ENCODE measurements around the gene FPR1.

The FPR1 gene

GRCh38 chr19:51751655-51752054 is at the start of gene FPR1:
Gene FPR1 (minus strand): TSS chr19:51751878. CDS start chr19:51746994, 4,884 bp downstream.
- Histone ChIP-seq H3K27ac (ENCODE audit: low read length) (no peak within 1 kb of the TSS), H3K36me3 (ENCODE audit: control insufficient read depth, low read depth, low read length) (no peaks in the 10 kb centered on the region), H3K27me3 (ENCODE audit: control insufficient read depth, insufficient read depth, low read length) (no peaks in the 10 kb centered on the region), H3K4me1 (ENCODE audit: control insufficient read depth, low read depth, low read length) (no peaks in the 10 kb centered on the region), H3K4me3 (ENCODE audit: low read length) (no peak within 1 kb of the TSS), H3K9ac (ENCODE audit: low read length) (no peak within 1 kb of the TSS), H3K9me3 (ENCODE audit: control insufficient read depth, low read depth, low read length) (peaks cover 3% of the 10 kb centered on the region)

GRCh38 chr19:51800473-51801244 is 49.0 kb upstream of the FPR1 start:
- Histone ChIP-seq H3K4me3 (ENCODE audit: low read length) (no peak overlapping the region), H3K27ac (ENCODE audit: low read length) (no peak overlapping the region), H3K36me3 (ENCODE audit: control insufficient read depth, low read depth, low read length) (no peaks in the 10 kb centered on the region), H3K4me1 (ENCODE audit: control insufficient read depth, low read depth, low read length) (no peaks in the 10 kb centered on the region), H3K9me3 (ENCODE audit: control insufficient read depth, low read depth, low read length) (peaks cover 7% of the 10 kb centered on the region), H3K9ac (ENCODE audit: low read length) (no peak overlapping the region), H3K27me3 (ENCODE audit: control insufficient read depth, insufficient read depth, low read length) (no peaks in the 10 kb centered on the region)

GRCh38 chr19:51799774-51800472 is 48.2 kb upstream of the FPR1 start:
- Histone ChIP-seq H3K9ac (ENCODE audit: low read length) (no peak overlapping the region), H3K27ac (ENCODE audit: low read length) (no peak overlapping the region), H3K9me3 (ENCODE audit: control insufficient read depth, low read depth, low read length) (peaks cover 7% of the 10 kb centered on the region), H3K4me1 (ENCODE audit: control insufficient read depth, low read depth, low read length) (no peaks in the 10 kb centered on the region), H3K4me3 (ENCODE audit: low read length) (no peak overlapping the region), H3K36me3 (ENCODE audit: control insufficient read depth, low read depth, low read length) (no peaks in the 10 kb centered on the region), H3K27me3 (ENCODE audit: control insufficient read depth, insufficient read depth, low read length) (no peaks in the 10 kb centered on the region)

- Histone ChIP-seq H3K9me3 (ENCODE audit: control insufficient read depth, low read depth, low read length) (peaks cover 7% of the 10 kb centered on the region), H3K9ac (ENCODE audit: low read length) (no peak overlapping the region), H3K4me3 (ENCODE audit: low read length) (no peak overlapping the region), H3K36me3 (ENCODE audit: control insufficient read depth, low read depth, low read length) (no peaks in the 10 kb centered on the region), H3K27ac (ENCODE audit: low read length) (no peak overlapping the region), H3K27me3 (ENCODE audit: control insufficient read depth, insufficient read depth, low read length) (no peaks in the 10 kb centered on the region), H3K4me1 (ENCODE audit: control insufficient read depth, low read depth, low read length) (no peaks in the 10 kb centered on the region)
Measured at GRCh38 chr19:51799034-51799773, 47.5 kb upstream of the FPR1 start.

- no peak overlapping the region for H3K4me3 ChIP-seq (ENCODE audit: low read length)
- H3K9ac ChIP-seq (ENCODE audit: low read length), result no peak overlapping the region
- H3K4me1 ChIP-seq (ENCODE audit: control insufficient read depth, low read depth, low read length), result no peaks in the 10 kb centered on the region
- H3K36me3 ChIP-seq (ENCODE audit: control insufficient read depth, low read depth, low read length), result no peaks in the 10 kb centered on the region
- peaks cover 7% of the 10 kb centered on the region for H3K9me3 ChIP-seq (ENCODE audit: control insufficient read depth, low read depth, low read length)
- H3K27me3 ChIP-seq (ENCODE audit: control insufficient read depth, insufficient read depth, low read length), result no peaks in the 10 kb centered on the region
- no peak overlapping the region for H3K27ac ChIP-seq (ENCODE audit: low read length)
Measured at GRCh38 chr19:51798062-51798461, 46.4 kb upstream of the FPR1 start.

GRCh38 chr19:51797480-51797879 is 45.8 kb upstream of the FPR1 start:
- Histone ChIP-seq H3K27ac (ENCODE audit: low read length) (no peak overlapping the region), H3K4me1 (ENCODE audit: control insufficient read depth, low read depth, low read length) (no peaks in the 10 kb centered on the region), H3K9me3 (ENCODE audit: control insufficient read depth, low read depth, low read length) (peaks cover 7% of the 10 kb centered on the region), H3K4me3 (ENCODE audit: low read length) (no peak overlapping the region), H3K36me3 (ENCODE audit: control insufficient read depth, low read depth, low read length) (no peaks in the 10 kb centered on the region), H3K9ac (ENCODE audit: low read length) (no peak overlapping the region), H3K27me3 (ENCODE audit: control insufficient read depth, insufficient read depth, low read length) (no peaks in the 10 kb centered on the region)

GRCh38 chr19:51796195-51796679 is 44.6 kb upstream of the FPR1 start:
- H3K27me3 ChIP-seq (ENCODE audit: control insufficient read depth, insufficient read depth, low read length), result no peaks in the 10 kb centered on the region
- H3K4me3 ChIP-seq (ENCODE audit: low read length), result no peak overlapping the region
- H3K9ac ChIP-seq (ENCODE audit: low read length), result no peak overlapping the region
- H3K9me3 ChIP-seq (ENCODE audit: control insufficient read depth, low read depth, low read length), result peaks cover 4% of the 10 kb centered on the region
- H3K4me1 ChIP-seq (ENCODE audit: control insufficient read depth, low read depth, low read length), result no peaks in the 10 kb centered on the region
- H3K27ac ChIP-seq (ENCODE audit: low read length), result no peak overlapping the region
- H3K36me3 ChIP-seq (ENCODE audit: control insufficient read depth, low read depth, low read length), result no peaks in the 10 kb centered on the region

GRCh38 chr19:51794885-51795490 is 43.3 kb upstream of the FPR1 start, which contains the start of gene FPR3:
Gene FPR3 (plus strand): TSS chr19:51795157. CDS start chr19:51823749, 28,592 bp downstream.
- Histone ChIP-seq H3K9me3 (ENCODE audit: control insufficient read depth, low read depth, low read length) (no peaks in the 10 kb centered on the region), H3K4me1 (ENCODE audit: control insufficient read depth, low read depth, low read length) (no peaks in the 10 kb centered on the region), H3K9ac (ENCODE audit: low read length) (no peak within 1 kb of the TSS), H3K27me3 (ENCODE audit: control insufficient read depth, insufficient read depth, low read length) (no peaks in the 10 kb centered on the region), H3K27ac (ENCODE audit: low read length) (no peak within 1 kb of the TSS), H3K4me3 (ENCODE audit: low read length) (no peak within 1 kb of the TSS), H3K36me3 (ENCODE audit: control insufficient read depth, low read depth, low read length) (no peaks in the 10 kb centered on the region)

GRCh38 chr19:51793994-51794393 is 42.3 kb upstream of the FPR1 start:
- no peaks in the 10 kb centered on the region for H3K4me1 ChIP-seq (ENCODE audit: control insufficient read depth, low read depth, low read length)
- H3K36me3 ChIP-seq (ENCODE audit: control insufficient read depth, low read depth, low read length), result no peaks in the 10 kb centered on the region
- H3K27me3 ChIP-seq (ENCODE audit: control insufficient read depth, insufficient read depth, low read length), result no peaks in the 10 kb centered on the region
- no peak overlapping the region for H3K4me3 ChIP-seq (ENCODE audit: low read length)
- H3K9me3 ChIP-seq (ENCODE audit: control insufficient read depth, low read depth, low read length), result no peaks in the 10 kb centered on the region
- no peak overlapping the region for H3K9ac ChIP-seq (ENCODE audit: low read length)
- H3K27ac ChIP-seq (ENCODE audit: low read length), result no peak overlapping the region

- Histone ChIP-seq H3K27me3 (ENCODE audit: control insufficient read depth, insufficient read depth, low read length) (no peaks in the 10 kb centered on the region), H3K4me1 (ENCODE audit: control insufficient read depth, low read depth, low read length) (no peaks in the 10 kb centered on the region), H3K4me3 (ENCODE audit: low read length) (no peak overlapping the region), H3K36me3 (ENCODE audit: control insufficient read depth, low read depth, low read length) (no peaks in the 10 kb centered on the region), H3K27ac (ENCODE audit: low read length) (no peak overlapping the region), H3K9ac (ENCODE audit: low read length) (no peak overlapping the region), H3K9me3 (ENCODE audit: control insufficient read depth, low read depth, low read length) (no peaks in the 10 kb centered on the region)
Measured at GRCh38 chr19:51792932-51793331, 41.3 kb upstream of the FPR1 start.

Data from iPS-18a (cell line).